OCI-LY1 (cell line): ENCODE measurements around the gene RNF144A.

ENCODE experiments used
- EZH2 ChIP-seq: fragments of 200-600 bp; sonication (generic), shearing (Covaris generic); IDR thresholded peaks from 2 replicates; pipeline ENCODE4 v1.8.0; 2017; ENCODE audit warnings: borderline replicate concordance, mixed run types, mild to moderate bottlenecking, antibody characterized with exemption, low read length, moderate library complexity, mixed read lengths
- TF ChIP-seq, protein P1 (sequence below): fragments of 200-600 bp; sonication (generic), shearing (Covaris generic); IDR thresholded peaks from 2 replicates; pipeline ENCODE4 v1.5.1; 2017; ENCODE audit warnings: mild to moderate bottlenecking, antibody characterized with exemption, low read length, moderate library complexity, mixed read lengths

DNA sequence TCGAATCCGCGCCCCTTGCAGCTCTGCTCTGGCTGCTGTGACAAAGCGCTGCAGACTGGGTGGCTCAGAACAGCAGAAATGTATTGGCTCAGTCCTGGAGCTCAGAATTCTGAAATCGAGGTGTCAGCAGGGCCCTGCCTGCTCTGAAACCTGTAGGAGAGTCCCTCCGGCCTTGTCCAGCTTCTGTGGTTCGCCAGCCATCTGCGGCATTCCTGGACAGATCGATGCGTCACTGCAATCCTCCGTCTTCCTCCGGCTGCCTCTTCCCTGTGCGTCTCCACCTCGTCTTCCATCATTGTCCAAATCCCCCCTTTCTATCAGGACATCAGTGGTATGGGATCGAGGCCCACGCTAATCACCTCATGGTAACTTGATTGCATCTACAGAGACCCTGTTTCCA, 115.2 kb downstream of the RNF144A start:
- TF ChIP-seq, protein P1, sequence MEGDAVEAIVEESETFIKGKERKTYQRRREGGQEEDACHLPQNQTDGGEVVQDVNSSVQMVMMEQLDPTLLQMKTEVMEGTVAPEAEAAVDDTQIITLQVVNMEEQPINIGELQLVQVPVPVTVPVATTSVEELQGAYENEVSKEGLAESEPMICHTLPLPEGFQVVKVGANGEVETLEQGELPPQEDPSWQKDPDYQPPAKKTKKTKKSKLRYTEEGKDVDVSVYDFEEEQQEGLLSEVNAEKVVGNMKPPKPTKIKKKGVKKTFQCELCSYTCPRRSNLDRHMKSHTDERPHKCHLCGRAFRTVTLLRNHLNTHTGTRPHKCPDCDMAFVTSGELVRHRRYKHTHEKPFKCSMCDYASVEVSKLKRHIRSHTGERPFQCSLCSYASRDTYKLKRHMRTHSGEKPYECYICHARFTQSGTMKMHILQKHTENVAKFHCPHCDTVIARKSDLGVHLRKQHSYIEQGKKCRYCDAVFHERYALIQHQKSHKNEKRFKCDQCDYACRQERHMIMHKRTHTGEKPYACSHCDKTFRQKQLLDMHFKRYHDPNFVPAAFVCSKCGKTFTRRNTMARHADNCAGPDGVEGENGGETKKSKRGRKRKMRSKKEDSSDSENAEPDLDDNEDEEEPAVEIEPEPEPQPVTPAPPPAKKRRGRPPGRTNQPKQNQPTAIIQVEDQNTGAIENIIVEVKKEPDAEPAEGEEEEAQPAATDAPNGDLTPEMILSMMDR: no peak
- no peak for TF ChIP-seq EZH2
